Lung (tissue), 12 donors: ENCODE measurements around the gene TRPM3. TPM values are rescaled to one million over a fixed set of nuclear protein-coding genes. Genes with fewer than 3 reads are reported as not detected.

Experiments used
- ATAC-seq: fragments of 200-7000 bp; cut with Tn5 transposase; one replicate; pipeline ENCODE4 v1.9.1; 2020; ENCODE audit warnings: moderate number of reproducible peaks; ENCODE audit not compliant: insufficient read depth, low FRiP score
- DNase-seq, 3 donors: peaks; one replicate each; pipeline ENCODE4 v3.0.0-alpha.2; 2013 to 2017
- H3K27ac ChIP-seq, 2 donors: one replicate each; pipeline ENCODE4 v1.5.1; 2013; ENCODE audit warnings: mild to moderate bottlenecking in 2 of 2, moderate library complexity in 2 of 2, control low read depth in 1 of 2, inconsistent platforms in 1 of 2, low read depth in 1 of 2, low read length in 1 of 2
- H3K27me3 ChIP-seq, 3 donors: one replicate each; pipeline ENCODE4 v1.5.1; 2013; ENCODE audit warnings: low read length in 2 of 3; ENCODE audit not compliant: control insufficient read depth in 3 of 3, insufficient read depth in 3 of 3
- H3K36me3 ChIP-seq, 4 donors: one replicate each; pipeline ENCODE4 v1.5.1; 2013; ENCODE audit warnings: low read length in 4 of 4, mild to moderate bottlenecking in 1 of 4, moderate library complexity in 1 of 4; ENCODE audit not compliant: control insufficient read depth in 4 of 4, insufficient read depth in 4 of 4
- H3K4me1 ChIP-seq, 5 donors: one replicate each; pipeline ENCODE4 v1.5.1; 2013; ENCODE audit warnings: low read length in 5 of 5, mild to moderate bottlenecking in 2 of 5, moderate library complexity in 1 of 5; ENCODE audit not compliant: control insufficient read depth in 5 of 5, insufficient read depth in 5 of 5
- H3K4me3 ChIP-seq: one replicate; pipeline ENCODE4 v1.5.1; 2013; ENCODE audit warnings: mild to moderate bottlenecking, control low read depth, moderate library complexity
- H3K9ac ChIP-seq, 2 donors: one replicate each; pipeline ENCODE4 v1.5.1; 2013; ENCODE audit warnings: low read length in 2 of 2, control low read depth in 1 of 2; ENCODE audit not compliant: insufficient read depth in 1 of 2
- H3K9me3 ChIP-seq, 4 donors: one replicate each; pipeline ENCODE4 v1.5.1; 2013; ENCODE audit warnings: low read length in 3 of 4, mild to moderate bottlenecking in 1 of 4, moderate library complexity in 1 of 4; ENCODE audit not compliant: control insufficient read depth in 4 of 4, insufficient read depth in 3 of 4
- WGBS, 2 donors: extraction: QIAGEN DNeasy Blood & Tissue Kit; methylation state at CpG; one replicate each; pipeline ENCODE4 v1.1.7; 2013; 5-methylcytosine and 5-hydroxymethylcytosine counted together
- polyA plus RNA-seq, 2 donors: library from polyadenylated mRNA; stranded (reverse); fragments of 200-250 nt; gene quantifications; one replicate each; pipeline ENCODE4 v1.2.1, GENCODE V29; 2013
- total RNA-seq, 2 donors: library from RNA; depleted of rRNA in 1 of 2; stranded (reverse); fragments of >200 nt in 1 of 2; gene quantifications; one replicate each; pipeline ENCODE4 v1.2.1, GENCODE V29; 2014 to 2021
- TF ChIP-seq, protein P1 (sequence below): IDR thresholded peaks from 2 replicates; pipeline ENCODE4 v1.5.1; 2012; ENCODE audit warnings: mild to moderate bottlenecking; ENCODE audit errors: control extremely low read depth, extremely low read depth
- donor health status: control.
- donor health status: control.
- donor health status: Bipolar disorder and iron deficiency.
- donor health status: healthy.
- donor health status: DM: yes; HTN: yes; CAD: no.

Gene TRPM3
- total and polyA plus RNA-seq, 4 donors = 0.02 to 1.4 (median 0.49) TPM; not detected in 1

DNA sequence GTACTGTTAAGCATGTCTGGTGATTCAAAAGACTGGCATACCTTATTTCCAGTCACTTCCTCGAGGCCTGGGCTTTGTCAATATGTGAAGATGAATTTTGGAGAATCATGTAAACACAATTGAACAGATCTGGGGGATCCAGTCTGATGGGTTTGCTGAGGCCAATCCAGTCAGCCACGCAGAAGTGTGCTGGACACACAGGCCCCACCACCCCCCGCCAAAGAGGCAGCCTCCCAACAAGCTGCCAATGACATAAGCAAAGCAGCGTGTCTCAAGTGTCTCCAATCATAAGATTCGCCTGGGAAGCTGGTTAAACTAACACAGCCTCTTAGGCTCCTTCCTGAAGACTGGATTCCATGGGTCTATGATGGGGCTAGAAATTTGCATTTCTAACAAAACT is 514.1 kb downstream of the TRPM3 start:
- DNase-seq (peak in 1 of 3 donors; percentile 41), ATAC-seq (no peak)
- H3K4me1 ChIP-seq = peaks cover under 1 to 8% (median 6%) of the 10 kb centered on the region in 5 donors
- TF ChIP-seq, protein P1, sequence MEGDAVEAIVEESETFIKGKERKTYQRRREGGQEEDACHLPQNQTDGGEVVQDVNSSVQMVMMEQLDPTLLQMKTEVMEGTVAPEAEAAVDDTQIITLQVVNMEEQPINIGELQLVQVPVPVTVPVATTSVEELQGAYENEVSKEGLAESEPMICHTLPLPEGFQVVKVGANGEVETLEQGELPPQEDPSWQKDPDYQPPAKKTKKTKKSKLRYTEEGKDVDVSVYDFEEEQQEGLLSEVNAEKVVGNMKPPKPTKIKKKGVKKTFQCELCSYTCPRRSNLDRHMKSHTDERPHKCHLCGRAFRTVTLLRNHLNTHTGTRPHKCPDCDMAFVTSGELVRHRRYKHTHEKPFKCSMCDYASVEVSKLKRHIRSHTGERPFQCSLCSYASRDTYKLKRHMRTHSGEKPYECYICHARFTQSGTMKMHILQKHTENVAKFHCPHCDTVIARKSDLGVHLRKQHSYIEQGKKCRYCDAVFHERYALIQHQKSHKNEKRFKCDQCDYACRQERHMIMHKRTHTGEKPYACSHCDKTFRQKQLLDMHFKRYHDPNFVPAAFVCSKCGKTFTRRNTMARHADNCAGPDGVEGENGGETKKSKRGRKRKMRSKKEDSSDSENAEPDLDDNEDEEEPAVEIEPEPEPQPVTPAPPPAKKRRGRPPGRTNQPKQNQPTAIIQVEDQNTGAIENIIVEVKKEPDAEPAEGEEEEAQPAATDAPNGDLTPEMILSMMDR = no peak
- no peaks in the 10 kb centered on the region for H3K9me3 ChIP-seq
- H3K36me3 ChIP-seq = no peaks in the 10 kb centered on the region
- no peak overlapping the region for H3K27ac ChIP-seq
- no peak overlapping the region for H3K4me3 ChIP-seq
- WGBS, 2 donors = 75 to 90% methylated on average over 5 of the region's 5 CpGs
- no peak overlapping the region for H3K9ac ChIP-seq
- H3K27me3 ChIP-seq = no peaks in the 10 kb centered on the region

DNA sequence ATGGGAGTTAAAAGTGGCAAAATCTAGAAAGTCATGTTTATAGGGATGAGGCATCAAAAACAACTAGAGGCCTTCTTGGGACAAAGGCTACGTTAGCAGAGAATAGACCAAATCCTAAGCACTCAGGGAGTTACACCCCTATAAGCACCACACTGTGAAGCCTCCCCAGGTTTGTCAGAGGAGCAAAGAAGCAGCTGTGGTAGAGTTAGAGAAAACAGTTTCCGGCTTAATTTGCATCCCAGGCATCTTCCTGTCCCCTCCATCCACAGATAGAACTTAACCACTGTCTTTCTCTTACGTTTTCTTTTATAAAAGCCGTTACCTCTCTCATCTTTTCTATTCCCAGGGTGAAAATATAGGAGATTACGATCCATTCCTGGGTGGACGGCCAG is 518.4 kb downstream of the TRPM3 start:
- peaks cover 0 to 24% (median 13%) of the 10 kb centered on the region in 5 donors for H3K4me1 ChIP-seq
- no peaks in the 10 kb centered on the region for H3K27me3 ChIP-seq
- no peak overlapping the region for H3K4me3 ChIP-seq
- TF ChIP-seq, protein P1 = no peak
- no peaks in the 10 kb centered on the region for H3K36me3 ChIP-seq
- H3K9ac ChIP-seq = no peak overlapping the region
- no peaks in the 10 kb centered on the region for H3K9me3 ChIP-seq
- 90 to 93% methylated on average over 6 of the region's 6 CpGs for WGBS, 2 donors
- DNase-seq (no peak), ATAC-seq (no peak)
- peak overlapping the region in 1 of 2 donors; percentile 13 for H3K27ac ChIP-seq

DNA sequence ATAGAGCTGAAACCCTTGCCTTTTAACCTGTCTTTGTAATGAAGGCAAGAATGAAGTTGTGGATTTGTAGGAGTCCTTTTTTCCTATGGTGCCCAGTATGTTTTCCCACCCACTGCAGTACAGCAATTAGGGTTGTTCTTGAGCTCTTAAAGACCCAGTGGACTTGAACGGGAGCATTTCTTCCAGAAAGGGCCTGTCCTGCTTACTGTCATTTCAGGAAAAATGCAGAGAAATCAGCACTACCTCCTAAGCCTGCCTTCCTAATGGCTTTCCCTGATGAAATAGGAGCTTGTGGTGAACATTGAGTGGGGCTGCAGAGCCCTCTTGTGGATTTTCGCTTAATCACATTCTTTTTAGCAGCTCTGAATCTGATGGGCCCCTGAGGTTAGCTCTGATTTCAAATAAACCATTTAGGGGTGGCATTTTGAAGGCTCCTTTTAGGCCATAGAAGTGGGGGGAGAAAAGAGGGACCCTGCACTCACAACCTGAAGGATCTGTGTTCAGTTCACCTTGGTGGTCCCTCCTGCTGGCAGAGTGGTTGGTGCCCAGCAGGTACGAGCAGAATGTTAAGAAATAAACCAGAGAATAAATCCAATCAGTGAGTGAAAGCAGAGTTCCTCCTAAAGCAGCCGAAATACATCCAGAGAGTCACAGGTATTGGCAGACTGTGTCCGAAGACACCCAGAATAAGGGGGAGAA is 519.0 kb downstream of the TRPM3 start:
- ATAC-seq (peak; percentile 87), DNase-seq (peak; percentile 80 to 91 (median 91))
- WGBS, 2 donors = 50 to 55% methylated on average over 5 of the region's 5 CpGs
- Histone ChIP-seq H3K4me3 (no peak overlapping the region), H3K36me3 (no peaks in the 10 kb centered on the region), H3K27ac (peak overlapping the region; percentile 59 to 78), H3K27me3 (no peaks in the 10 kb centered on the region), H3K9me3 (no peaks in the 10 kb centered on the region), H3K4me1 (peaks cover 0 to 24% (median 13%) of the 10 kb centered on the region in 5 donors), H3K9ac (no peak overlapping the region)
- TF ChIP-seq, protein P1 = peak; percentile 83
